ENCODE results near the gene RNF212B. TPM values are rescaled to one million over a fixed set of nuclear protein-coding genes. Genes with fewer than 3 reads are reported as not detected.

The RNF212B gene
- total RNA-seq, 2 donors from 2014 or later = 21.1 TPM; not detected in 1

DNA sequence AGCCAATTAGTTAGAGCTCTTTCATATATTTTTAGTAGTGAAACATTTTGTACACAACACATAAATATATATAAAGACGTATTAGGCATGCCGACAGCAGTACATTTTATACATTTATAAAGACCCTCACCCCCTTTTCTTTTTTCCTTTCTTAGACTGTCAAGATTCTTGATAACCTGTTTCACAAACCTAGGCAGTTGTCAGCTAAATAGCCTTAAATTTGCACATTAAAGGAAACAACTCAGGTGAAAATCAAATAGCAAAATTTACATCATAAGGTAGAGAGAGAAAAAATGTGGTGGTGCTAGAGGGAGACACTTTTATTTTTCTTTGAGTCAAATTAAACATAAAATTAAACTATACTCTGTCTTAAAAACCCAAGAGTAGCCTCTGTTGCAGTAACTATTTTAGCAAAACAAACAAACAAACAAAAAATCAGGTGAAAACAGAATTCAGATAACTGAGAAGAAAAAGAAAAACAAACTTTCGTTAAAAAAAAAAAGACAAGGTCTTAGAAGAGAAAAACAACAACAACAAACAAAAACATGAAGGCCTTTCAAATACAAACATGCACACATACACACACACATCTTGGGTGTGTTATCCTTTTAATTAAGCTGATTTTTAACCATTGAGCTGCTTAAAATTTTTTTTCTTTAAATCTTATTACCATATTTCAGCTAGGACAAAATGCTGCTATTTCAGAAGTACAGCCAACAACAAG is 31.2 kb upstream of the RNF212B start:
- TF ChIP-seq, protein P1, sequence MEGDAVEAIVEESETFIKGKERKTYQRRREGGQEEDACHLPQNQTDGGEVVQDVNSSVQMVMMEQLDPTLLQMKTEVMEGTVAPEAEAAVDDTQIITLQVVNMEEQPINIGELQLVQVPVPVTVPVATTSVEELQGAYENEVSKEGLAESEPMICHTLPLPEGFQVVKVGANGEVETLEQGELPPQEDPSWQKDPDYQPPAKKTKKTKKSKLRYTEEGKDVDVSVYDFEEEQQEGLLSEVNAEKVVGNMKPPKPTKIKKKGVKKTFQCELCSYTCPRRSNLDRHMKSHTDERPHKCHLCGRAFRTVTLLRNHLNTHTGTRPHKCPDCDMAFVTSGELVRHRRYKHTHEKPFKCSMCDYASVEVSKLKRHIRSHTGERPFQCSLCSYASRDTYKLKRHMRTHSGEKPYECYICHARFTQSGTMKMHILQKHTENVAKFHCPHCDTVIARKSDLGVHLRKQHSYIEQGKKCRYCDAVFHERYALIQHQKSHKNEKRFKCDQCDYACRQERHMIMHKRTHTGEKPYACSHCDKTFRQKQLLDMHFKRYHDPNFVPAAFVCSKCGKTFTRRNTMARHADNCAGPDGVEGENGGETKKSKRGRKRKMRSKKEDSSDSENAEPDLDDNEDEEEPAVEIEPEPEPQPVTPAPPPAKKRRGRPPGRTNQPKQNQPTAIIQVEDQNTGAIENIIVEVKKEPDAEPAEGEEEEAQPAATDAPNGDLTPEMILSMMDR (IDR thresholded peaks at IDR 0.05) = no peak
- TF ChIP-seq POLR2AphosphoS5 (IDR thresholded peaks at IDR 0.05) (no peak), POLR2A (IDR thresholded peaks at IDR 0.05) (no peak)
- H3K36me3 ChIP-seq = no peaks in the 10 kb centered on the region
- H3K27ac ChIP-seq = no peak overlapping the region
- DNase-seq (ENCODE audit: low spot score) = no peak
- intact Hi-C loops (cut with DNase I) = no loop called here
- no peaks in the 10 kb centered on the region for H3K4me1 ChIP-seq (replicated peaks)
- no peaks in the 10 kb centered on the region for H3K27me3 ChIP-seq (replicated peaks; ENCODE audit: insufficient read depth)
- no peak overlapping the region for H3K4me3 ChIP-seq
- WGBS = 85% methylated on average over 3 of the region's 3 CpGs
- no peaks in the 10 kb centered on the region for H3K9me3 ChIP-seq

DNA sequence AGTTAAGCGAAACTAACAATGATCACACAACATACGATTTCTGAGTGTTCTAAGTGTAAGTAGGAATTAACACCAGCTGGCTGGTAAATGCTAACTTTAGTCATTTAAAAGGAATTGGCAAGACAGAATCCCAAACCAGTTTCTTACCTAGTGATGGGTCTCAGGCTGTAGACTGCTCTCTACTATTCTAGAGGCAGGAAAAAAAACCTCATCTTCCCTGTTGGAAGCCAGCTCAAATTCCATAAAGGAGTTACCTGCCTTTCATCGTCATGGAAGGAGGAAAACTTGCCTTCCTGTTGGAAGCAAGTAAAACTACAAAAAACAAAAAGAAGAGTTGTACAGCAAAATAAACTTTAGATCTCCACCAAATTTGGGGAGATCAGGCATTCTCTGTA is 30.6 kb upstream of the RNF212B start:
- TF ChIP-seq POLR2AphosphoS5 (IDR thresholded peaks at IDR 0.05) (no peak), POLR2A (IDR thresholded peaks at IDR 0.05) (no peak)
- TF ChIP-seq, protein P1 (IDR thresholded peaks at IDR 0.05) = no peak
- DNase-seq (ENCODE audit: low spot score) = no peak
- Histone ChIP-seq H3K4me3 (no peak overlapping the region), H3K27me3 (replicated peaks; ENCODE audit: insufficient read depth) (no peaks in the 10 kb centered on the region), H3K27ac (no peak overlapping the region), H3K9me3 (no peaks in the 10 kb centered on the region), H3K36me3 (no peaks in the 10 kb centered on the region), H3K4me1 (replicated peaks) (no peaks in the 10 kb centered on the region)
- 67% methylated on average over 3 of the region's 3 CpGs for WGBS
- intact Hi-C loops (cut with DNase I) = no loop called here

DNA sequence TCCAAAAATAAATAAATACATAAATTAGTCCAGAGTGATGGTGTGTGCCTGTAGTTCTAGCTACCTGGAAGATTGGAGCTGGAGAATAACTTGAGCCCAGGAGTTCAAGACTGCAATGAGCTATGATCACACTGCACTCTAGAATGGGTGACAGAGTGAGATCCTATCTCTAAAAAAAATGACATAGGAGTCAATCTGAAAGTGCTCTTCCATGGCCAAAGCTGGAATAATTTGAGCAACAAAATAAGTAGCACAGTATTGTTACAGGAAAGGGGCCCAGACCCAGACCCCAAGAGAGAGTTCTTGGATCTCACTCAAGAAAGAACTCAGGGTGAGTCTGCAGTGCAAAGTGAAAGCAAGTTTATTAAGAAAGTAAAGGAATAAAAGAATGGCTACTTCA is 29.4 kb upstream of the RNF212B start:
- no peaks in the 10 kb centered on the region for H3K27me3 ChIP-seq (replicated peaks; ENCODE audit: insufficient read depth)
- no peaks in the 10 kb centered on the region for H3K4me1 ChIP-seq (replicated peaks)
- DNase-seq (ENCODE audit: low spot score) = no peak
- intact Hi-C loops (cut with DNase I) = no loop called here
- H3K4me3 ChIP-seq = no peak overlapping the region
- H3K27ac ChIP-seq = no peak overlapping the region
- no peaks in the 10 kb centered on the region for H3K36me3 ChIP-seq
- TF ChIP-seq, protein P1 (IDR thresholded peaks at IDR 0.05) = no peak
- no peak for TF ChIP-seq POLR2AphosphoS5 (IDR thresholded peaks at IDR 0.05)
- TF ChIP-seq POLR2A (IDR thresholded peaks at IDR 0.05) = no peak
- H3K9me3 ChIP-seq = no peaks in the 10 kb centered on the region

DNA sequence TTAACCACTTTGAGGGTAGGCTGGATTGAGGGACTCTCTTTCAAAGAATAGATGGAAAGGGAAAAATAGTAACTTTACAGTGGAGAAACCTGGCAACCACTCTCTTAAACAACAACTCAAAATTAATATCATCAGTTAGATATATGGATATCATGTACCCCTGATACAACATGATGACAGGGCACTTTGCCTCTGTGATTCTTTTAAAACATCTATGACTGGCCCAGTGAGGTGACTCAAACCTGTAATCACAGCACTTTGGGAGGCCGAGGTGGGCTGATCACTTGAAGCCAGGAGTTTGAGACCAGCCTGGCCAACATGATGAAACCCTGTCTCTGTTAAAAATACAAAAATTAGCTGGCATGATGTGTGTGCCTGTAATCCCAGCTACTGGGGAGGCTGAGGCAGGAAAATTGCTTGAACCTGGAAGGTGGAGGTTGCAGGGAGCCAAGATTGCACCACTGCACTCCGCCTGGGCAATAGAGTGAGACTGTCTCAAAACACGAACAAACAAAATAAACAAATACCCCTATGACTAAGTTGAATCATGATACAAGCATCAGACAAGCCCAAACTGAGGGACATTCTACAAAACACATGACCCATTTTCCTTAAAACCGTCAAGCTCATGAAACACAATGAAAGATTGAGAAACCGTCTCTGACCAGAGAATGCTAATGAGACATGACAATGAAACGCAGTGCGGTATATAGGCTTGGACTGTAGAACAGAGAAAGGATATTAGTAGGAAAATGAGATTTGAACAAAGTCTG is 27.9 kb upstream of the RNF212B start:
- Histone ChIP-seq H3K27me3 (replicated peaks; ENCODE audit: insufficient read depth) (no peaks in the 10 kb centered on the region), H3K4me3 (no peak overlapping the region), H3K9me3 (no peaks in the 10 kb centered on the region), H3K4me1 (replicated peaks) (no peaks in the 10 kb centered on the region), H3K27ac (no peak overlapping the region), H3K36me3 (no peaks in the 10 kb centered on the region)
- no peak for DNase-seq (ENCODE audit: low spot score)
- WGBS = 78% methylated on average over 7 of the region's 7 CpGs
- TF ChIP-seq POLR2A (IDR thresholded peaks at IDR 0.05) (no peak), POLR2AphosphoS5 (IDR thresholded peaks at IDR 0.05) (no peak)
- TF ChIP-seq, protein P1 (IDR thresholded peaks at IDR 0.05) = no peak
- intact Hi-C loops (cut with DNase I) = no loop called here

Data from prostate gland (tissue), 2 donors.